Suprapubic skin (tissue), 3 donors: ENCODE measurements around the gene FNDC5.

Source experiments
- CTCF ChIP-seq, 2 donors: fragments of 200-600 bp in 1 of 2; fragments of 450-650 bp in 1 of 2; sonication (generic) in 1 of 2; IDR thresholded peaks; one replicate each; pipeline ENCODE4 v1.5.1; 2016 to 2019; ENCODE audit warnings: antibody characterized with exemption in 2 of 2, mild to moderate bottlenecking in 1 of 2, moderate library complexity in 1 of 2
- POLR2A ChIP-seq, 2 donors: fragments of 450-650 bp; IDR thresholded peaks; one replicate each; pipeline ENCODE4 v1.6.1; 2017; ENCODE audit warnings: antibody characterized with exemption in 2 of 2, mild to moderate bottlenecking in 2 of 2, moderate library complexity in 2 of 2

- no peak for TF ChIP-seq POLR2A (IDR thresholded peaks at IDR 0.05)
- TF ChIP-seq CTCF (IDR thresholded peaks at IDR 0.05): no peak
These were observed 11.9 kb downstream of the FNDC5 start for GRCh38 chr1:32858791-32859190.
